NCI-H128 (cell line): ENCODE data around the gene NOP14.
"Not testable (repeated sequence)": the region's sequence is repeated elsewhere in the genome, so short reads cannot be mapped to it uniquely, and the experiment has no call there.

Source experiments
- DNase-seq: peaks from one replicate; lab custom pipeline; 2025; ENCODE audit not compliant: unreplicated experiment; lab: John Stamatoyannopoulos, UW

Gene NOP14

DNA sequence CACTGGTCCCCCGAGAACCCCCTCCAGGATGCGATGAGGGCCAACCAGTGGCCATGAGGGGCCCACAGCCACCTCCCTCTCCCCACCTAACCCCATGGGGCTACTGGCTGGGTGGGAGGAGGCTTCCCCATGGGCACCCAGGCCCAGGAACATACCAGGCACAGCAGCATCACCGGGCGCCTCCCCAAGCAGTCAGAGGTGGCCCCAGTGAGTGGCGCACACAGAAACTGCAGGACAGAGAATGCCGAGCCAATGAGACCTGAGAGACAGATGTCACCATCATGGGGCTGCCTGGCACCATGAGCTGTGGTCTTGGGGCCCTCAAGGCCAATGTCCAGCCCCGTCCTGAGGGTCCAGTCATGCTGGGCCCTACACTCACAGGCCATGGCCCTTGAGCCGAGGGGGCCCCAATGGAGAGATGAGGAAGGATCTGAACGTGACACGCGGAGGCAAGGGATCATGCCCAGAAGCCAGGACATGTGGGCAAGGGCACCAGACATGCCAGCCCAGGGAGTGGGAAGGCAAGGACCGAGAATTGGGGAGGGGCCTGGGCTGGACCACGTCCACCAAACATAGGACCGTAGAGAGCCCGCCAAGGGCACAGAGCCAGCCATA lies 30.1 kb downstream of the NOP14 start:
- no peak for DNase-seq

DNA sequence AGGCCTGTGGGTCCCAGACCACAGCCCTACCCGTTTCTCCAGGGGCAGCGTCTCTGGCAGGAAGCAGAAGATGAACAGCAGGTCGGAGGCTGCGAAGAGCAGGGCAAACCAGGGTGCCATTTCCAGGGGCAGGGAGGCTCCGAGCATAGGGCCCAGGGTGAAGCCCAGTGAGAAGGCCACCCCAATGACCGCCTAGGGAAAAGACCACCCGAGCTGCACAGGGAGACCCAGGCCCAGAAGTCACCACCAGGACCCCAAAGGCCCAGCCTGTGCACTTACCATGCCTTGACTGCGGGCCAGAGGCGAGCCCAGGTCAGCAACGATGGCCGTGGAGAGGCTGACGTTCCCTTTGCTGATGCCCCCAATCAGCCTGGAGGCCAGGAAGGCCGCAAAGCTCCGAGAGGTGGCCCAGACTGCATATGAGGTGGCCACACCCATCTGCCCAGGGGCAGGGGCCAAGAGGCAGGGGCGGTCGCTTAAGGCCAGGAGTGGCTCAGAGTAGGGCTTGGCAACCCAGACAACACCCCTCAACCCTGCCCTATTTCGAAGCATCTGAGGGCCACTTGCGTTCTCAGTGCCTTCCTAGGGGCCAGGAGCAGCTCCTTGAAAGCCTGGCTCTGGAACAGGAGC lies 30.8 kb downstream of the NOP14 start:
- no peak for DNase-seq

DNA sequence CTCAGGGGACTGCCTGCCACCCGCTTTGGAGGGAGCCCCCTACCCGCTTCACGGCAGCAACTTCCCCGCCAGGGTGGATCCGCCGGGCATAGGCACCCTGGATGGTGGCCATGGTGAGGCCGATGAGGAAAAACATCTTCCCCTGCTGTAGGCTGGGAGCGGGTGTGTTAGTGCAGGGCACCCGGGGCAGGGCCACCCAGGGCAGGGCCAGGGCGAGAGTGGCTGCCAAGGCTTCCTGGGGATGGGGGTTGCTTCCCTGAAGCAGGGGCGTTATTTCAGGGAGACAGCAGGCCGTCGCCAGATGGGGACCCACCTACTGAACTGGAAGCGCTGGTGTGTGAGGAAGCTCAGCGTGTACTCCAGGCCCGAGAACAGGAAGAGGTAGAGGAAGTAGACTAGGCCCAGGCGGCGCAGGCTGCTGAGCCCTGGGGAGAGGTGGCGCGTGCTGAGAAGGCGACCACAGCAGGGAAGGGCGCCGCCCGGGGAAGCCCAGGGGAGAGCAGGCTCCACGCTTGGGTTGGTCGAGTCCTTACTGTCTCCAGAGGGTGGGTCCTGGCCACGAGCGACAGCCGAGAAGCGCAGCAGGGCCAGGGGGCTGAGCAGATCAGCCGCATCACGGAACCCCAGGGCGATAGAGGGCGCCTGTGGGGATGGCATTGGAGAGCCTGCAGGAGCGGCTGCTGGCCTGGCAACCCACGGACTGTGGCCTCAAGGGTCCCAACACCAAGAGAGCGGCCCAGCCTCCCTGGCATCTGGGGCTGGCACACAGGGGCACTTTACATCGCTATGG lies 31.5 kb downstream of the NOP14 start:
- DNase-seq = no peak

DNA sequence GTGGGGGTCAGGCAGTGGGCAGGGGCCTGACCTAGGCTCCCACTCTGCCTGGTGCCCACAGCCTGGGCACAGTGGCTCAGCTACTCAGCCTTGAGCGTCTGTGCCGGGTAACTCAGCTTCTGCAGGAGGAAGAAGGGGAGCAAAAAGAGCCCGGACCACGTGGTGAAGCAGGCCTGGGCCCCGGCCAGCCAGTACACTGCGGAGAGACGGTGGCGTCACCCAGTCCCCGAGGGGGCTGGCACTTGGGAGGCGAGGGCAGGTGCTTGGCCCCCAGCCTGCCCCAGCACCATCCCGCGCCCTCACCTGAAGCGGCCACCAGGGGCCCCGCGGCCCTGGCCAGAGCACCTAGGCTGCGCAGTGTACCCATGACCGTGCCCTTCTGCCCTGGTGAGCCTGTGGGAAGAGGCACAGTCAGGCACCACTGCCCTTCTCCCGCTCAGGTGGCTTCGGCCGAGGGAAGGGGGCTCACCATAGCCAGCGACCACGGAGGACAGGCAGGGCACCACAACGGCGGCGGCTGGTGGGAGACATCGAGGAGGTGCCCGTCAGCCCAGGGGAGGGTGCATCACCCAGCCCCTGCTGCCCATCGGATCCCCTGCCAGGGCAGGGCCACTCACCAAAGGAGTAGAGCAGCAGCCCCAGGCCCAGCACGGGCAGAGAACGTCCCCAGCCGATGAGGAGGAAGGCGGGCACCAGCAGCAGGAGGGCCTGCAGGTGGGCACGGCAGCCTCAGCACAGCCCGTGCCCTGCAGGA lies 32.3 kb downstream of the NOP14 start:
- no peak for DNase-seq

DNA sequence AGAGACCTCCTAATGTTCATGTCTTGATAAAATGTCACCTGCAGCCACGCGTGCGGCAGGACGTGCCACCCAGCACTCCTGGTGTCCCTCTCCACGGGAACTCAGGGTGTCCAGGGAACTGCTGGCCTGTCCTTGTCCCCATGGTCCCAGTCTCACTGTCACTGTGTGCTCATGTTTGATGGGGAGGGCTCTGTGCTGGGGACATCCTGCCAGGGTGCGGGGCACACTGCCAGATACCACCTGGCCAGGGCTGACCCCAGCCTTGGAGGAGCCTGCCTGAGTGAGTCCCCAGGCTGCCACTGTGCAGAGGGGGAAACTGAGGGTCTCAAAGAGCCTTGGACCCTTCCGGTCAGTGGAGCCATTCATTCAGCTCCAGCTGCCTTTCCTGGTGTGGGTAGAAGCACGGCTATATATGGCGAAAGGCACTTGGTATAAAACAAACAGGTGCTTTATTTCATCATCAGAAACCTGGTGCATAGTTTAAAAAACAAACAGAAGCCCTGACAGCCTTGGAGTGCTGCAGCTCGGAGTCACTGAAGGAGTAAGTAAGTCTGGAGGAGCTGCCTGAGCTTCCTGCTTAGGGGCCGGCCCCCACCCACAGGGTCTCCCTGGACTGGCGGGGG lies 33.0 kb downstream of the NOP14 start:
- DNase-seq = no peak

DNA sequence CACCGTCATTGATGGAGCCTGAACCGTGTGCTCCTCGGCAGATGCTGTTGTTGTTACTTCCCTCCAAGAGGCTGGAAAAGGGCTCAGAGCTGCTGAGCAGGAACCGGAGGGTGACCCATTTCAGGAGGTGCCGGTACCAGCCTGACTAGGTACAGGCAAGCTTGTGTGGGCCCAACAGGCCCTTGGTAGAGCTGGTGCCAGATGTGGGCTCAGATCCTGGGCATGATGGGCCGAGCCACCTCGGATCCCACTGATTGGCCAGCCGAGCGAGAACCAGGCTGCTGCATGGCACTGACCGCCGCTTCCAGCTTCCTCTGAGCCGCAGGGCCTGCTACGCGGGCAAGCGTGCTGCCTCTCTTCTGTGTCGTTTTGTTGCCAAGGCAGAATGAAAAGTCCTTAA lies 33.7 kb downstream of the NOP14 start:
- no peak for DNase-seq

DNA sequence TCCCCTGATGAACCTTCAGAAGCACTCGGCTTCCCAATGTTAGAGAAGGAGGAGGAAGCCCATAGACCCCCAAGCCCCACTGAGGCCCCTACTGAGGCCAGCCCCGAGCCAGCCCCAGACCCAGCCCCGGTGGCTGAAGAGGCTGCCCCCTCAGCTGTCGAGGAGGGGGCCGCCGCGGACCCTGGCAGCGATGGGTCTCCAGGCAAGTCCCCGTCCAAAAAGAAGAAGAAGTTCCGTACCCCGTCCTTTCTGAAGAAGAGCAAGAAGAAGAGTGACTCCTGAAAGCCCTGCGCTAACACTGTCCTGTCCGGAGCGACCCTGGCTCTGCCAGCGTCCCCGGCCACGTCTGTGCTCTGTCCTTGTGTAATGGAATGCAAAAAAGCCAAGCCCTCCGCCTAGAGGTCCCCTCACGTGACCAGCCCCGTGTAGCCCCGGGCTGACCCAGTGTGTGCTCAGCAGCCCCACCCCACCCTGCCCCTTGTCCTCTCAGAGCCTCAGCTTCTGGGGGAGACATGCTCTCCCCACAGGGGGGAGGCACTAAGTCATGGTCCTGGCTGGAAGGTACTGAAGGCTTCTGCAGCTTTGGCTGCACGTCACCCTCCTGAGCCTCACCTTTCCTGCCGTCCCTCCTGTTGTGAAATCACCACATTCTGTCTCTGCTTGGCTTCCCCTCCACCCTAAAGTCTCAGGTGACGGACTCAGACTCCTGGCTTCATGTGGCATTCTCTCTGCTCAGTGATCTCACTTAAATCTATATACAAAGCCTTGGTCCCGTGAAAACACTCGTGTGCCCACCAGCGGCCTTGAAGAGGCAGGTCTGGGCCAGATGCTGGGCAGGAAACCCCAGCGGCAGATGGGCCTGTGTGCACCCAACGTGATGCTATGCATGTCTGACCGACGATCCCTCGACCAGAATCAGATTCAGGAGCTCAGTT lies 34.7 kb downstream of the NOP14 start:
- no peak for DNase-seq

DNA sequence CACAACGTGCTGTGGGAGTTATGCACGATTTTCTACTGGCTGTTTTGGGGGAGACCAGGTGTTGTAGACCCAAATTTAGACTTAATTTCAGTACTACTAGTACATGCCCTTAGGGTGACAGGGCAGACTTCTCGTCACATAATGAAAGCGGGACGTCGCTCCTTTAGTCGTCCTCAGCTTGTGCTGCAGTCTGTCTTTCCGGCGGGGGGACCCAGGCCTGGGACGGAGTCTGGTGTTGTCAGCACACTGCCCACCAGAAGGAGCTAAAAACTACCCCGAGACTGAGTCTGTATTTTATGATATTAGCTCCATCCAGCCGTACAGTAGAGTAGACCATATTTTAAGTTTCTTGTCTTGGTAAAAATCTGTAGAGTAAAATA lies 35.5 kb downstream of the NOP14 start:
- DNase-seq = no peak

DNA sequence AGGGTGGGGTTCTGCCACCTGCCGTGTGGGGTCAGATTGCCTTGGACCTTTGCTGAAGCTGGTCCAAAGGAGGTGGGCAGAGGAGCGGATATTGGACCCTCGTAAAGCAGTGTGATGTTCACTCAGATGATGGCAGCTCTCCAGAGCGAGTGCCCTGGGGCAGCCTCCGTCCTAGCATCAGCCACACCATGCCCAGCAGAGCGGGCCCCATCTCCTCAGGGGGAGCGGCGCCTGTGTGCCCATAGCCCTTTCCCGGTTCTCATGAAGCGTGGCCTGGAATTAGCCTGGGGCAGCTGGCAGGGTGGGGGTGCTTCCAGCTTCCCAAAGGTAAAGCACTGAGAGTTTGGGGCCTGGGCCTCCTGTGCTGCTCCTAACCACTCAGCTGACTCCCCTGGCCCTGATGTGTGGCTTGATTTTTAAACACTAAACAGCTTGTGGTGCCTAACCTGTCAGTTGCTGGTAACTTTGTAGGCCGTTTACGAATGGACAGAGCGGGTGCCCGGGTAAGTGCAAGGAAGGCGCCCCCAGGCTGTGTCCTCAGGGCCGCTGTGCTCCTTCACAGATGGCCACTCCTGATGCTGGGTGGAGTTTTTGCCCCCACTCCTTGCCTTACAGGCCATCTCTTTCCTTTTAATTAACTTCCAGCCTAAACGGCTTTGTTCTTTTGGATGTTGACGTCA lies 36.0 kb downstream of the NOP14 start:
- no peak for DNase-seq

DNA sequence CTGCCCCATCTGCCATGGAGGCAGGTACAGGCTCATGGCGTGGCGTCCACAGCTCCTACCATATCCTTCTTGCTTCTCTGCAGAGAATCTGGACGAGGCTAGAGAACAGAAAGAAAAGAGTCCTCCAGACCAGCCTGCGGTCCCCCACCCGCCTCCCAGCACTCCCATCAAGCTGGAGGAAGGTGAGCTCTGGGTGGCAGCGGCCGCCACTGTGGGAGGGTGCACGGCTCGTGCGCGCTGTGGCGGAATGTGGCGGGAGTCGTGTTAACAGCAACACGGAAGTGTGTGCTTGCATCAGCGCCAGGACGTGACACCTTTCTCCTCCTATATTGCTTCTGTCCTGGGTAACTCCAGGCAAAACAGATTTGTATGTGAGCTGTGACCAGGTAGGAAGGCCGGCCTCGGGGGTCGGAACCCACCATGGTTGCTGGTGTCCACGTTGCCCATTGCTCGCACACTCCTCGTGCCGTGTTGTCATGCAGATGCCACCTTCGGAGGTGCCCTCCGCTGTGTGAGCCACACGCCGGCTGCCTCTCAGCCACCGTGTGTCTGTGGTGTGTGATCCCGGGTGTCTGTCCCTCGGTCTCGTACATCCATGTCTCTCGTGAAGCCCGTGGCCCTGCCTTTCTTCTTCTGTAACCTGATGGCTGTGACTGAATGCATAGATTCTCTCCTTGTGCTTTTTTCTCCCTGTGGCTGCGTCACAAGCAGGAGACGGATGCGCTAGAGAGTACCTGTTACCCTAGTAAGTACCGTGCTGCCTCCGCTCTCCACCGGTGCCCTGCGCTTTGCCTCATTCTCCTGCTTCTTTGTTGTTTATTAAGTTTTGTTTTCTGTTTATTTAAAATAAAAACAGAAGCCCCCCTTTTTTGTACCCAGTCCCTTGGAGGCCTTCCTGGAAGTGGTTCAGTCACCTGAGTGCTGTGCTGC lies 37.0 kb downstream of the NOP14 start:
- no peak for DNase-seq

DNA sequence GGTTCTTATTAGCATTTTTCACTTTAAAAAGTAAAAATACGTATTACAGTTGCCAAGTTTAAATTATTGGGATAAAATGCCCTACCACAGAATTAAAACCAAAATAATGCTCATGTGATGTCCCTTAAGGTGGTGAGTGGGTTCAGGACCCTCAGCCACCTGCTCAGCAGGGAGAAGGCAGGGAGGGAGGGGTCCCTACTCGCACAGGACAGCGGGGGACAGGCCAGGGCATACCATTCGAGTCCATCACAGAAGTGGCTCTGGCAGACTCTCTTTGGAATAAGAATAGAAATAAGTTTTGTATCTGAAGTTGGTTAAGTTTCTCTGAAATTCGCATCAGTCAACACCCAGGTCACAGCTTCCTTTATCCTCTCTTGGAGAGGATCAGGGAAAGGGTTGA lies 37.7 kb downstream of the NOP14 start:
- DNase-seq = no peak

DNA sequence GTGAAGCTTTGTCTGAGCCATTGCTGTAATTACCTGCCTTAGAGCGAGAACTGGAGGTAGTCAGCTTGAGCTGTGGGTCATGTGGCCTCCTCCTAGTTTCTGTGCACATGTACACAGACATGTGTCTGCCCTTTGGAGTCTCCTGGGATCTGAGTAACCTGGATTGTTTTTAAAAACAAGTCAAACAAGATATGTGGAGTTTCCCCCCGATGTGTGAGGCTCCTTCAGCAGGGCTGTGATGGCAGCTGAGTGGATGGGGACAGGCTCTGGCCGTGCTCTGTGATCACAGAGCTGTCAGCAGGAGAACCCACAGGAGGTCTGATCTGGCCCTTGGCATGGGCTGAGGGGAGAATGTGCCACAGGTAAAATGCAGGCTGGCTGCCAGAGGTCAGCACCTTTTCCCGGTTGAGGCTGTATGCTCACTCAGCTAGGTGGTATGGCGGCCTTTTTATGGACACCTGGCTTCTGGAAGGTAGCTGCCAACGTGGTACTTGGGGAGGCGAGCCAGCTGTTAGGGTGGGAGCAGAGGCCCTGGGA lies 38.4 kb downstream of the NOP14 start:
- no peak for DNase-seq

DNA sequence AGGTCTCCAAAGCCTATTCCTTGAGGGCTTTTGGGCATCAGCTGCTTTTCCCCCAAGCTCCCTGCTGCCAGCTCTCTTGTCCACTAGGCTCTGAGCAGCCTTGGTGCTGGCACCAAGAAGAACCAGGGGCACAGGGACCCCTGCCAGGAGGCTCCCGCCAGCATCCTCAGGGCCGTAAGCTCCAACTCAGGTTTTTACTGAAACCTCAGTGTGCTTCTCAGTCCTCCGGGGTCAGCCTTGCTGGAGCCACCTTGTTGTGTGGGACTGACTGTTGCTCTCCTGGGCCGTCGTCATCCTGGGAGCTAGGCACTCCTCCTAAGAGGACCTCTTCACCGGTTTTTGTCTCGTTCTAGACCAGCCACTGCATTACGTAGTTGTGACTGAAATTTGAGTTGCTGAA lies 38.9 kb downstream of the NOP14 start:
- DNase-seq = no peak

DNA sequence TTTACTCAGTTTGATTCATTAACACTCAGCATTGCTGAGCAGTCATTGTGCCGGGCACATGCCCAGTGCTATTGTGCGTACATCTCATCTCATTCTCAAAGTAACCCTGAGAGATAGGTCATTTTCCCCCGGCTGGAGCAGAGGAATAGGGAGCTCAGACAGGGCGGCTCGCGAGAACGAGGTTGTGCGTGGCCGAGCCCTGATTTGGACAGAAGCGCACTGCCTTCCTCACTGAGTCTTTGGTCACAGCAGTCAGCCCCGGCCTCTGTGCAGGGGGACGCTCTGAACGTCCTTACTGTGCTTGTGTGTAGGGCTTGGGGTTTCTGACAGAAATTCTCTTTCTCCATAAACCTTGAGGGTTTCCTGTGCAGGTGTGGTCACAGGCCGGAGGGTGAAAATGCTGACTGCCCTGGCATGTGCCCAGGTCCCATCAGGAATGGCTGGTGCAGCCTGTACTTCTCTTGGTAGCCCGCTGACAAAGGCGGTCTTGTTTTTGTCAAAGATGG lies 39.5 kb downstream of the NOP14 start:
- DNase-seq = no peak

DNA sequence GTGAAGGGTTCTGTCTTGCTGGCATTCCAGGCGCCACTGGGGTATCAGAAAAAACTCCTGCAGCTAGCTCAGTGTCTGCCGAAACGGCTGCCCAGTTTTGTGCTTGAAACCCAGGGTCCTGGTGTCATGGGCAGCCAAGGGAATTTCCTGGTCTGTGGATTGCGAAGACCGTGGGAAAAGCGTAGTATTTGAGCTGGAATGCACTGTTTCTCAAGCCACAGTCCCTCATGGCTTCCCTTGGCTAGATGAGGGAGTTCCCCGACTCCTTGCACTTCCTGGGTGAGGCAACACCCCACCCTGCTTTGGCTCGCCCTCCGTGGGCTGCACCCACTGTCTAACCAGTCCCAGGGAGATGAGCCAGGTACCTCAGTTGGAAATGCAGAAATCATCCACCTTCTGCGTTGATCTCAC lies 40.1 kb downstream of the NOP14 start:
- DNase-seq = no peak

DNA sequence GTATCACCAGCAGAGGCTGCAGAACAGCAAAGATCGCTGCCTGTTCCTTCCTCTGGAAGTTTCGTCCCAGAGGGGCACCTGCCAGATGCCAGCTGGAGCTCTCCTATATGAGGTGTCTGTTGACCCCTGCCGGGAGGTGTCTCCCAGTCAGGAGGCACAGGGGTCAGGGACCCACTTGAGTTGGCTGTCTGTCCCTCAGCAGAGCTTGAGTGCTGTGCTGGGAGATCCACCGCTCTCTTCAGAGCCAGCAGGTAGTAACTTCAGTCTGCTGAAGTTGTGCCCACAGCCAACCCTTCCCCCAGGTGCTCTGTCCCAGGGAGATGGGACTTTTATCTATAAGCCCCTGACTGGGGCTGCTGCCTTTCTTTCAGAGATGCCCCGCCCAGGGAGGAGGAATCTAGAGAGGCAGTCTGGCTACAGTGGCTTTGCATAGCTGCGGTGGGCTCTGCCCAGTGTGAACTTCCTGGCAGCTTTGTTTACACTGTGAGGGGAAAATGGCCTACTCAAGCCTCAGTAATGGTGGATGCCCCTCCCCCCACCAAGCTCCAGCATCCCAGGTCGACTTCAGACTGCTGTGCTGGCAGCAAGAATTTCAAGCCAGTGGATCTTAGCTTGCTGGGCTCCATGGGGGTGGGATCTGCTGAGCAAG lies 40.6 kb downstream of the NOP14 start:
- DNase-seq = not testable (repeated sequence)

DNA sequence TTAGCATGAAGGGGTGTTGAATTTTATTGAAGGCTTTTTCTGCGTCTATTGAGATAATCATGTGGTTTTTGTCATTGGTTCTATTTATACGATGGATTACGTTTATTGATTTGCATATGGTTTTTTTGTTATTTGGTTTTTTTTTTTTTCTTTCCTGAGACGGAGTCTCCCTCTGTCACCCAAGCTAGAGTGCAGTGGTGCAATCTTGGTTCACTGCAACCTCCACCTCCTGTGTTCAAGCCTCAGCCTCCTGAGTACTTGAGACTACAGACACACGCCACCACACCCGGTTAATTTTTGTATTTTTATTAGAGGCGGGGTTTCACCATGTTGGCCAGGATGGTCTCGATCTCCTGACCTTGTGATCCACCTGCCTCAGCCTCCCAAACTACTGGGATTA lies 44.5 kb downstream of the NOP14 start:
- not testable (repeated sequence) for DNase-seq

DNA sequence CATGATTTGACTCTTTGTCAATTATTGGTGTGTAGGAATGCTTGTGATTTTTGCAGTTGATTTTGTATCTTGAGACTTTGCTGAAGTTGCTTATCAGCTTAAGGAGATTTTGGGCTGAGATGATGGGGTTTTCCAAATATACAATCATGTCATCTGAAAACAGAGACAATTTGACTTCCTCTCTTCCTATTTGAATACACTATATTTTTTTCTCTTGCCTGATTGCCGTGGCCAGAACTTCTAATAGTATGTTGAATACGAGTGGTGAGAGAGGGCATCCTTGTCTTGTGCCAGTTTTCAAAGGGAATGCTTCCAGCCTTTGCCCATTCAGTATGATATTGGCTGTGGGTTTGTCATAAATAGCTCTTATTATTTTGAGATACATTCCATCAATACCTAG lies 44.9 kb downstream of the NOP14 start:
- DNase-seq = not testable (repeated sequence)
